DND-41 (cell line): Measurements from ENCODE around the gene ZNF808.
"Not testable (repeated sequence)": the region's sequence is repeated elsewhere in the genome, so short reads cannot be mapped to it uniquely, and the experiment has no call there.

Experiments
- ATAC-seq: fragments of 200-7000 bp; cut with Tn5 transposase; 3 replicates; pipeline ENCODE4 v1.9.1; 2021; ENCODE audit warnings: low read depth; ENCODE audit not compliant: insufficient read depth
- DNase-seq: peaks from one replicate; pipeline ENCODE4 v3.0.0-alpha.2; 2020
- H2AFZ ChIP-seq: 2 replicates; pipeline ENCODE4 v1.6.0; 2012; ENCODE audit warnings: low read depth, low read length
- H3K27ac ChIP-seq: 2 replicates; pipeline ENCODE4 v1.5.1; 2012; ENCODE audit warnings: low read length, inconsistent platforms
- H3K27me3 ChIP-seq: fragments of 200-600 bp; sonication (generic); 2 replicates; pipeline ENCODE4 v1.6.0; 2012; ENCODE audit warnings: low read length, mild to moderate bottlenecking, inconsistent platforms; ENCODE audit not compliant: insufficient read depth, poor library complexity
- H3K36me3 ChIP-seq: 2 replicates; pipeline ENCODE4 v1.5.1; 2012; ENCODE audit warnings: low read length, inconsistent platforms; ENCODE audit not compliant: insufficient read depth
- H3K4me1 ChIP-seq: 2 replicates; pipeline ENCODE4 v1.5.1; 2012; ENCODE audit warnings: mild to moderate bottlenecking, low read length; ENCODE audit not compliant: insufficient read depth
- H3K4me2 ChIP-seq: 2 replicates; pipeline ENCODE4 v1.6.0; 2012; ENCODE audit warnings: mild to moderate bottlenecking, moderate library complexity, low read length, inconsistent platforms; ENCODE audit not compliant: insufficient read depth
- H3K4me3 ChIP-seq, 2 experiments: fragments of 200-600 bp in 1 of 2; shearing (Covaris generic) in 1 of 2; 2 replicates each; pipeline ENCODE4 v1.5.1; 2012 to 2016; ENCODE audit warnings: inconsistent platforms in 2 of 2, low read length in 2 of 2, mild to moderate bottlenecking in 2 of 2, low read depth in 1 of 2, moderate library complexity in 1 of 2
- H3K79me2 ChIP-seq: 2 replicates; pipeline ENCODE4 v1.6.0; 2012; ENCODE audit warnings: low read length, inconsistent platforms; ENCODE audit not compliant: insufficient read depth
- H3K9ac ChIP-seq: 2 replicates; pipeline ENCODE4 v1.6.0; 2012; ENCODE audit warnings: low read depth, mild to moderate bottlenecking, inconsistent platforms, low read length, moderate library complexity
- H3K9me3 ChIP-seq: 2 replicates; pipeline ENCODE4 v1.5.1; 2012; ENCODE audit warnings: low read length, moderate library complexity, mild to moderate bottlenecking, inconsistent platforms; ENCODE audit not compliant: insufficient read depth, severe bottlenecking
- H4K20me1 ChIP-seq: 2 replicates; pipeline ENCODE4 v1.6.0; 2012; ENCODE audit warnings: low read length; ENCODE audit not compliant: insufficient read depth
- CTCF ChIP-seq: IDR thresholded peaks from 2 replicates; pipeline ENCODE4 v1.5.1; 2012; ENCODE audit warnings: borderline replicate concordance, low read length, moderate library complexity, mild to moderate bottlenecking; ENCODE audit not compliant: poor library complexity, severe bottlenecking; ENCODE audit errors: extremely low read depth
- EZH2 ChIP-seq: IDR thresholded peaks from 3 replicates; pipeline ENCODE4 v1.6.1; 2012; ENCODE audit warnings: borderline replicate concordance, low read depth, mild to moderate bottlenecking, moderate library complexity, low read length, inconsistent platforms; ENCODE audit not compliant: severe bottlenecking

ZNF808 gene

DNA sequence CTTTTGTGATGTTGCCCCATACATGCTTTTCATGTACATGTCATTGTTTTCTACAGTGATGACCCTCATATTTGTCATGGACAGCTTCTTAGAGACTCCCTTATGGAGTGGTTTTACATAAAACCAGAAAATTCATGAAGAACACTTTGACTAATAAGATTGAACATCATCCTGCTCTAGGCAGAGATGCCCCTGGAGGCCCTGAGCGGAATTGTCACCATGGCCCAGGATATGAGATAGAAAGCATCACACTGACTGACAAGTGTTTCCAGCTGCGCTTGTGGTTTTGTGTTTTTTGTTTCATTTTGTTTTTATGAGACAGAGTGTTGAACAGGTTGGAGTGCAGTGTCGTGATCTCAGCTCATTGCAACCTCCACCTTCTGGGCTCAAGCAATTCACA is 64.8 kb downstream of the ZNF808 start:
- H3K27ac ChIP-seq = no peak overlapping the region
- no peak overlapping the region for H3K4me2 ChIP-seq
- no peak overlapping the region for H2AFZ ChIP-seq
- H3K9ac ChIP-seq = no peak overlapping the region
- no peaks in the 10 kb centered on the region for H3K4me1 ChIP-seq
- DNase-seq (peak; percentile 42), ATAC-seq (peak; percentile 72)
- TF ChIP-seq CTCF (peak; percentile 57), EZH2 (no peak)
- peaks cover 72% of the 10 kb centered on the region for H3K36me3 ChIP-seq
- H4K20me1 ChIP-seq = peaks cover 5% of the 10 kb centered on the region; the same call in 1 of the 2 replicates
- no peaks in the 10 kb centered on the region for H3K9me3 ChIP-seq
- 0 out of 2 replicates have a peak, but pooled peaks cover 4% of the 10 kb centered on the region for H3K79me2 ChIP-seq
- no peak overlapping the region for H3K4me3 ChIP-seq
- no peaks in the 10 kb centered on the region for H3K27me3 ChIP-seq

- H3K9ac ChIP-seq, H3K4me1 ChIP-seq, H3K9me3 ChIP-seq, H3K4me3 ChIP-seq, H4K20me1 ChIP-seq, H3K27me3 ChIP-seq, ATAC-seq, H3K79me2 ChIP-seq, H3K27ac ChIP-seq, DNase-seq, H3K4me2 ChIP-seq, H2AFZ ChIP-seq: not testable (repeated sequence)
- peaks cover 69% of the 10 kb centered on the region for H3K36me3 ChIP-seq
Observed at GRCh38 chr19:52593441-52593840, 66.0 kb downstream of the ZNF808 start.

DNA sequence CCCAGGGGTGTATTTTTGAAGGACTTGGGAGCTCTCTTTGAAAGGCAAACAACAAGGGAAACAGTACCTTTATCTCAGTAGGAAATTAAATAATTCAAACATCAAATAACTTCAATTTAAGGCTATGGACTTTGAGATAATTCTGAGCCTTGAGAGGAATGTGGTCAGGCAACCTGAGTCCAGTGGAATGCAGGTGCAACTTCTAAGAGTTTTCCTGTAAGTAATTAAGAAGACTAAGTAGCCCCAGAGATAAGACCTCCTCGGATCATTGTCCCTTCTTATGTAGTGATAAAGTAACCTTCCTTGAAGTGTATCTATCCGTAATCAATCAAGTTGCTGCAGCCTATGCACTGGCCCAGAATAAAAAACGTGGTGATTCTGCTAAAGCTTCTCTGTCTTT is 71.8 kb downstream of the ZNF808 start:
- Histone ChIP-seq H3K9me3 (no peaks in the 10 kb centered on the region), H3K79me2 (peaks cover 16% of the 10 kb centered on the region), H2AFZ (no peak overlapping the region), H3K4me1 (peaks cover 24% of the 10 kb centered on the region), H3K9ac (no peak overlapping the region), H4K20me1 (no peaks in the 10 kb centered on the region), H3K27ac (no peak overlapping the region), H3K4me2 (no peak overlapping the region), H3K27me3 (no peaks in the 10 kb centered on the region), H3K4me3 (no peak overlapping the region), H3K36me3 (peaks cover 33% of the 10 kb centered on the region)
- DNase-seq (no peak), ATAC-seq (no peak)
- TF ChIP-seq CTCF (no peak), EZH2 (no peak)

- H3K79me2 ChIP-seq = peaks cover 26% of the 10 kb centered on the region
- ATAC-seq (peak; percentile 63), DNase-seq (peak; percentile 60)
- H3K4me1 ChIP-seq = peaks cover 25% of the 10 kb centered on the region
- peak overlapping the region; percentile 33; the same call in 1 of the 2 replicates for H3K27ac ChIP-seq
- TF ChIP-seq CTCF (no peak), EZH2 (no peak)
- H3K36me3 ChIP-seq = peaks cover 24% of the 10 kb centered on the region
- H3K27me3 ChIP-seq = no peaks in the 10 kb centered on the region
- H3K9ac ChIP-seq = peak overlapping the region; percentile 55
- H3K4me2 ChIP-seq = peak overlapping the region; percentile 94
- no peaks in the 10 kb centered on the region for H3K9me3 ChIP-seq
- H2AFZ ChIP-seq = peak overlapping the region; percentile 69
- peak overlapping the region; percentile 25 to 59; a peak in 3 of 4 replicates for H3K4me3 ChIP-seq
- no peaks in the 10 kb centered on the region for H4K20me1 ChIP-seq
Observed at GRCh38 chr19:52600639-52601024, 73.2 kb downstream of the ZNF808 start.
